ENCODE measurements around the gene TTC3. TPM values are rescaled to one million over a fixed set of nuclear protein-coding genes. Genes with fewer than 3 reads are reported as not detected.
A peak's percentile ranks its signal among the peaks of the same experiment; 100 is the strongest.
"Not testable (repeated sequence)": the region's sequence is repeated elsewhere in the genome, so short reads cannot be mapped to it uniquely, and the experiment has no call there.

Gene TTC3
- total RNA-seq, 2 donors from 2014 or later = 32.8 to 84.2 TPM

- Mint-ChIP-seq H3K4me3 (no peak overlapping the region), H3K36me3 (no peaks in the 10 kb centered on the region), H3K4me1 (ENCODE audit: low read depth in 2 of 2) (peaks cover 0 to 3% of the 10 kb centered on the region in 2 donors), H3K9me3 (no peaks in the 10 kb centered on the region), H3K27me3 (peaks cover 8 to 26% of the 10 kb centered on the region in 2 donors), H3K27ac (no peak overlapping the region)
- DNase-seq (ENCODE audit: low spot score) (no peak), ATAC-seq (no peak)
Observed at GRCh38 chr21:37045556-37045955, 27.5 kb upstream of the TTC3 start.

DNA sequence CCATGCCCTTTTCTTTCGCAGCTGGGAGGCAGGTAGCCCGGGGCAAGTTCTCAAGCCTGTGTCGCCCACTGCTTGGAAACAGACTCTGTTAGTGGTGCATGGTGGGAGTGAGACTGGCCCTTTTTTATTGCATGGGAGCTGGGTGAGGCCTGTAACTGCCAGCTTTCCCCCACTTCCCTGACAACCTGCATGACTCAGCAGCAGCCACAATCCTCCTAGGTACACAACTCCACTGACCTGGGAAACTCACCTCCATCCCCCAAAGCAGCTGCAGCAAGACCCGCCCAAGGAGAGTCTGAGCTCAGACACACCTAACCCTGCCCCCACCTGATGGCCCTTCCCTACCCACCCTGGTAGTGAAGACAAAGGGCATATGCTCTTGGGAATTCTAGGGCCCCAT lies 26.0 kb upstream of the TTC3 start:
- no peaks in the 10 kb centered on the region for H3K9me3 Mint-ChIP-seq
- H3K27me3 Mint-ChIP-seq = peaks cover 8 to 26% of the 10 kb centered on the region in 2 donors
- H3K36me3 Mint-ChIP-seq = no peaks in the 10 kb centered on the region
- no peak overlapping the region for H3K27ac Mint-ChIP-seq
- DNase-seq (ENCODE audit: low spot score) (no peak), ATAC-seq (no peak)
- H3K4me1 Mint-ChIP-seq (ENCODE audit: low read depth in 2 of 2) = peaks cover 0 to 3% of the 10 kb centered on the region in 2 donors
- no peak overlapping the region for H3K4me3 Mint-ChIP-seq

DNA sequence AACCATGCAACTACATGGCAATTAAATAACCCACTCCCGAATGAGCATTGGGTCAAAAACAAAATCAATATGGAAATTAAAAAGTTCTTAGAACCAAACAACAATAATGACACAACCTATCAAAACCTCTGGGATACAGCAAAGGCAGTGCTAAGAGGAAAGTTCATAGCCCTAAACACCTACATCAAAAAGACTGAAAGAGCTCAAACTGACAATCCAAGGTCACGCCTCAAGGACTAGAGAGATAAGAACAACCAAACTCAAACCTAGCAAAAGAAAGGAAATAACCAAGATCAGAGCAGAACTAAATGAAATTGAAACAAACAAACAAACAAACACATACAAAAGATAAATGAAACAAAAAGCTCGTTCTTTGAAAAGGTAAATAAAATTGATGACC lies 23.3 kb upstream of the TTC3 start:
- not testable (repeated sequence) for H3K4me3 Mint-ChIP-seq; ATAC-seq; DNase-seq (ENCODE audit: low spot score); H3K36me3 Mint-ChIP-seq; H3K27ac Mint-ChIP-seq; H3K4me1 Mint-ChIP-seq (ENCODE audit: low read depth in 2 of 2); H3K9me3 Mint-ChIP-seq
- peaks cover 11 to 26% of the 10 kb centered on the region in 2 donors for H3K27me3 Mint-ChIP-seq

- H3K27me3 Mint-ChIP-seq = peaks cover 0 to 5% of the 10 kb centered on the region in 2 donors
- DNase-seq (ENCODE audit: low spot score) (no peak), ATAC-seq (no peak)
- H3K9me3 Mint-ChIP-seq = no peaks in the 10 kb centered on the region
- H3K36me3 Mint-ChIP-seq = no peaks in the 10 kb centered on the region
- H3K4me3 Mint-ChIP-seq = no peak overlapping the region
- H3K4me1 Mint-ChIP-seq (ENCODE audit: low read depth in 2 of 2) = no peaks in the 10 kb centered on the region
- H3K27ac Mint-ChIP-seq = no peak overlapping the region
Observed at GRCh38 chr21:37055271-37055855, 17.7 kb upstream of the TTC3 start.

- no peak for DNase-seq (ENCODE audit: low spot score)
- H3K4me1 Mint-ChIP-seq (ENCODE audit: low read depth in 2 of 2) = no peaks in the 10 kb centered on the region
- H3K27ac Mint-ChIP-seq = no peak overlapping the region
- no peaks in the 10 kb centered on the region for H3K9me3 Mint-ChIP-seq
- no peaks in the 10 kb centered on the region for H3K27me3 Mint-ChIP-seq
- no peaks in the 10 kb centered on the region for H3K36me3 Mint-ChIP-seq
- no peak overlapping the region for H3K4me3 Mint-ChIP-seq
- no peak for ATAC-seq
Observed at GRCh38 chr21:37057614-37058013, 15.4 kb upstream of the TTC3 start.

DNA sequence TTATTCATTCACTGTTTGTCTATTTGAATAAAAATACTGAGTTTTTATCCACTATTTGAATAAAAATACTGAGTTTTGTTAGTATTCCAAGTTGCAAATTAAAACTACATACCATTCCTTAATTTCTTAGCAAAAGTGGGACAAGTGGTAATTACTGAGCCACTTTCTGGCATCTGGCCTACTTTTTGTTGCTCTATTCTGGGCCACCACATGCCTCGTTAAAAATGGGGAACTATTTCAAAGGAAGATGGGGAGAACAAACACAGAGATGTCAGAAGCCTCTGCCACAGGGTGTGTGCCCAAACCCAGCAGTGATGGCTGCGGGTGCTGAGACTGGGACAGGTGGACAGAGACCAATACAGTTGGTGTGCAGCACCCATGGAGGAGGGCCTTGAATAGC lies 14.8 kb upstream of the TTC3 start:
- Mint-ChIP-seq H3K36me3 (no peaks in the 10 kb centered on the region), H3K4me1 (ENCODE audit: low read depth in 2 of 2) (no peaks in the 10 kb centered on the region), H3K27ac (no peak overlapping the region), H3K4me3 (no peak overlapping the region), H3K9me3 (no peaks in the 10 kb centered on the region), H3K27me3 (no peaks in the 10 kb centered on the region)
- ATAC-seq (no peak), DNase-seq (ENCODE audit: low spot score) (no peak)

GRCh38 chr21:37059181-37059580 lies 13.9 kb upstream of the TTC3 start:
- DNase-seq (ENCODE audit: low spot score) (no peak), ATAC-seq (no peak)
- Mint-ChIP-seq H3K4me1 (ENCODE audit: low read depth in 2 of 2) (no peaks in the 10 kb centered on the region), H3K9me3 (no peaks in the 10 kb centered on the region), H3K27ac (no peak overlapping the region), H3K36me3 (no peaks in the 10 kb centered on the region), H3K27me3 (no peaks in the 10 kb centered on the region), H3K4me3 (no peak overlapping the region)

GRCh38 chr21:37060296-37060695 lies 12.8 kb upstream of the TTC3 start:
- Mint-ChIP-seq H3K27ac (no peak overlapping the region), H3K36me3 (no peaks in the 10 kb centered on the region), H3K27me3 (no peaks in the 10 kb centered on the region), H3K4me3 (no peak overlapping the region), H3K4me1 (ENCODE audit: low read depth in 2 of 2) (no peaks in the 10 kb centered on the region), H3K9me3 (no peaks in the 10 kb centered on the region)
- ATAC-seq (peak in 1 of 2 donors; percentile 62), DNase-seq (ENCODE audit: low spot score) (no peak)

DNA sequence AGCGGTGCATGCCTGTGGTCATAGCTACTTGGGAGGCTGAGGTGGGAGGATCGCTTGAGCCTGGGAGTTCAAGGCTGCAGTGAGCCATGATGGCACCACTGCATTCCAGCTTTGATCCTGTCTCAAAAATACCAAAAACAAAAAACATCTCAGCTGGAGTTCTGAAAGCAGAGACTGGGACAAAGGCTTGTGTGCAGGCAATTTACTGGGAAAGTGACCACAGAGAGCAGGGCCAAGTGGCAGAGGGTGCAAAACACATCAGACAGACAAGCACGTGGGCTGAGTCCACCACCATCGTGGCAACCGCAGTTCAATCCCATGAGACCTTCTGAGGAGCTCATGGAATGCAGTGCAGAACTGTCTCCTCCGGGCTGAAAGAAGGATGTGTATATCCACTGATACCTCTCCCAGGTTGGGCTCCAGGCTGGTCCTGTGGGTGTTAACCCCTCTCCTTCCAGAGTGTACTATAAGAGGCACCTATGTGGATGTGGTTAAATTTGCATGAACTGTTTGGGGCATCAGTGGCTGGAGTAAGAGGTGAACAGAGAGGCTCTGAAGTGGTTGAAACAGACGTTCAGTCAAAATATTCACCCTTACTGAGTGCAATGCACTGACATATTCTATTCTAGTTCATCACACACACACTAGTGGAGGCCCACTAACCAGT lies 11.0 kb upstream of the TTC3 start:
- H3K27ac Mint-ChIP-seq = no peak overlapping the region

DNA sequence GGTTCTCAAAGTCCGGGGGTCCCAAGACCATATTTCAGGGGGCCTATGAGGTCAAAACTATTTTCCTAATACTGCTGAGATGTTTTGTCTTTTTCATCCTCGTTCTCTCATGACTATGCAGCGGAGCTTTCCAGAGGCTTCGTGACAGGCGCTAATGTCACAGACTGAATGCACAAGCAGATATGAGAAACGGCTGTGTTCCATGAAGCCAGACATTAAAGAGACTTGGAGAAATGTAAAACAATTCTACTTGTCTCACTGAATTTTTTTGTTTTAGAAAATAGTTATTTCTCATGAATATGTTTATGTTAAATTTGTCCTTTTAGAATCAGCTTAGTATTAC lies 10.5 kb upstream of the TTC3 start:
- ATAC-seq = no peak
- H3K36me3 Mint-ChIP-seq = no peaks in the 10 kb centered on the region
- H3K27ac Mint-ChIP-seq = no peak overlapping the region
- H3K4me3 Mint-ChIP-seq = no peak overlapping the region
- no peaks in the 10 kb centered on the region for H3K4me1 Mint-ChIP-seq (ENCODE audit: low read depth in 2 of 2)
- H3K9me3 Mint-ChIP-seq = no peaks in the 10 kb centered on the region
- DNase-seq (ENCODE audit: low spot score) = no peak
- no peaks in the 10 kb centered on the region for H3K27me3 Mint-ChIP-seq

More for the DNA sequence above, 11.0 kb upstream of the TTC3 start:
- Mint-ChIP-seq H3K27me3 (no peaks in the 10 kb centered on the region), H3K36me3 (no peaks in the 10 kb centered on the region), H3K4me1 (ENCODE audit: low read depth in 2 of 2) (no peaks in the 10 kb centered on the region), H3K9me3 (no peaks in the 10 kb centered on the region), H3K4me3 (no peak overlapping the region)
- DNase-seq (ENCODE audit: low spot score) = no peak
- no peak for ATAC-seq

- DNase-seq (ENCODE audit: low spot score) = no peak
- ATAC-seq = no peak
- Mint-ChIP-seq H3K27ac (no peak overlapping the region), H3K9me3 (no peaks in the 10 kb centered on the region), H3K4me3 (no peak overlapping the region), H3K4me1 (ENCODE audit: low read depth in 2 of 2) (no peaks in the 10 kb centered on the region), H3K27me3 (no peaks in the 10 kb centered on the region), H3K36me3 (no peaks in the 10 kb centered on the region)
Observed at GRCh38 chr21:37063433-37063832, 9.6 kb upstream of the TTC3 start.

- ATAC-seq (no peak), DNase-seq (ENCODE audit: low spot score) (no peak)
- no peak overlapping the region for H3K27ac Mint-ChIP-seq
- H3K4me1 Mint-ChIP-seq (ENCODE audit: low read depth in 2 of 2) = peaks cover under 1 to 1% of the 10 kb centered on the region in 2 donors
- no peaks in the 10 kb centered on the region for H3K27me3 Mint-ChIP-seq
- no peaks in the 10 kb centered on the region for H3K9me3 Mint-ChIP-seq
- H3K36me3 Mint-ChIP-seq = peaks cover 2% of the 10 kb centered on the region
- H3K4me3 Mint-ChIP-seq = no peak overlapping the region
Observed at GRCh38 chr21:37064841-37065240, 8.2 kb upstream of the TTC3 start.

DNA sequence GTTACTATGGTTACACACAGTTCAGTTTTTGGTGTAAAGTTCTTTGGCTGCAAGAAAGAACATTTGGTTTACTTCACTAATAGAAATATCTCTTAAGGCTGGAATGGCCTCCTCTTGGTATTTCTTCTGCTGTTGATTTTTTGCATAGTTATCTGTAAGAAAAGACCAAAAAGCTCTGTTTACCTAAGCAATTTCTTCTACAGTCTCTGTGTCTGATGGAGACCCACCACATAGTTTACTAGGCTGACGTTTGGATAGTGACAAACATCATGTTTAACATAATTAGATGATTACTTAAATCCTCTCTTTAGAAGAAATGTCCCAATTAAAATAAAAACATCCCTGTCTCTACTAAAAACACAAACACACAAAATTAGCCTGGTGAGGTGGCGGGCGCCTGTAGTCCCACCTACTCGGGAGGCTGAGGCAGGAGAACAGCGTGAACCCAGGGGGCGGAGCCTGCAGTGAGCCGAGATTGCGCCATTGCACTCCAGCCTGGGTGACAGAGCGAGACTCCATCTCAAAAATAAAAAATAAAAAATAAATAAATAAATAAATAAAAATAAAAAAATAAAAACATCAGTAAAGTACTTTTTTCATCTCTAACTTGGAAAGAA lies 7.4 kb upstream of the TTC3 start:
- ATAC-seq (no peak), DNase-seq (ENCODE audit: low spot score) (no peak)
- H3K27me3 Mint-ChIP-seq = no peaks in the 10 kb centered on the region
- no peak overlapping the region for H3K4me3 Mint-ChIP-seq
- peaks cover 5 to 9% of the 10 kb centered on the region in 2 donors for H3K4me1 Mint-ChIP-seq (ENCODE audit: low read depth in 2 of 2)
- no peak overlapping the region for H3K27ac Mint-ChIP-seq
- no peaks in the 10 kb centered on the region for H3K9me3 Mint-ChIP-seq
- H3K36me3 Mint-ChIP-seq = peaks cover 5% of the 10 kb centered on the region

DNA sequence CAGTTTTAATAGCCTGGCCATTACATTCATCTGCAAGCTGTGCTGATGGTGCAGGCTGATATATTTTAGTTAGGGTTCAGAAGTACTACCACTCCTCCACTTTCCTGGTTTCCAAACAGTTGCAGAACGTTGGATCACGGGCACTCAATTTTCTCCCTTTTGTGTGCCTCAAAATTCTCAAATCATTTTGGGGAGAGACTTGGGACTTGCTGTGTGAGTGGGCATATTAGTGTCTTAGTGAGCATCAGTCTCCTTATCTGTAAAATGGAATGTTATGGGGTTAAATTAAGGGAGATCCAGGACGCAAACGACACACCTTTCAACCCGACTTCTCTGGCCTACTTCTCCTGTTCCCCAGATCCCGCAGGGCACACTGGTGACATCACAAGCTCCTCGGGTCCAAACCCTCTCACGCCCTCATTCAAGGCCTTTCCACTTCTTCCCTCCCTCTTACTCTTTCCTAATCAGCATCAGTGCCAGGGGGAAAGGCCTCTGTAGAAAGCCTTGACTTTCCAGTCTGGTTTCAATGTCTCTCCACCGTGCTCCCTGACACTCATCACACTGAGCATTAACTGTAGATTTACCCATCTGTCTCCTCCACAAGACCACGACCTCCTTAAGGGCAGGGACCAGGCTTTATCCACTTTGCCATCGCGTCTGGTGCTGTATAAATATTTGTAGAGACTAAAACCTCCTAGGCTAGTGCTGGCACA lies 1.3 kb upstream of the TTC3 start:
- Mint-ChIP-seq H3K36me3 (peaks cover 11% of the 10 kb centered on the region), H3K9me3 (no peaks in the 10 kb centered on the region), H3K27ac (peak overlapping the region; percentile 78 to 85), H3K27me3 (no peaks in the 10 kb centered on the region), H3K4me3 (peak overlapping the region; percentile 89), H3K4me1 (ENCODE audit: low read depth in 2 of 2) (peaks cover 32 to 42% of the 10 kb centered on the region in 2 donors)
- no peak for DNase-seq (ENCODE audit: low spot score)
- no peak for ATAC-seq

All from natural killer cell treated with Interleukin-12 subunit alpha and Interleukin-12 subunit beta and Interleukin-15 and Interleukin-18, amount 100 ng/mL, for 72 hours (primary cell).